GM20431 (cell line): ENCODE results near the gene TMEM45A.

Experiments
- in situ Hi-C: fragments of 300-500 bp; cut with MseI, MboI; formaldehyde crosslinking; loops from one replicate; pipeline ENCODE4 v1.15.0; 2020; ENCODE audit warnings: low sequenced_read_pairs; ENCODE audit not compliant: unreplicated experiment

TMEM45A gene

DNA sequence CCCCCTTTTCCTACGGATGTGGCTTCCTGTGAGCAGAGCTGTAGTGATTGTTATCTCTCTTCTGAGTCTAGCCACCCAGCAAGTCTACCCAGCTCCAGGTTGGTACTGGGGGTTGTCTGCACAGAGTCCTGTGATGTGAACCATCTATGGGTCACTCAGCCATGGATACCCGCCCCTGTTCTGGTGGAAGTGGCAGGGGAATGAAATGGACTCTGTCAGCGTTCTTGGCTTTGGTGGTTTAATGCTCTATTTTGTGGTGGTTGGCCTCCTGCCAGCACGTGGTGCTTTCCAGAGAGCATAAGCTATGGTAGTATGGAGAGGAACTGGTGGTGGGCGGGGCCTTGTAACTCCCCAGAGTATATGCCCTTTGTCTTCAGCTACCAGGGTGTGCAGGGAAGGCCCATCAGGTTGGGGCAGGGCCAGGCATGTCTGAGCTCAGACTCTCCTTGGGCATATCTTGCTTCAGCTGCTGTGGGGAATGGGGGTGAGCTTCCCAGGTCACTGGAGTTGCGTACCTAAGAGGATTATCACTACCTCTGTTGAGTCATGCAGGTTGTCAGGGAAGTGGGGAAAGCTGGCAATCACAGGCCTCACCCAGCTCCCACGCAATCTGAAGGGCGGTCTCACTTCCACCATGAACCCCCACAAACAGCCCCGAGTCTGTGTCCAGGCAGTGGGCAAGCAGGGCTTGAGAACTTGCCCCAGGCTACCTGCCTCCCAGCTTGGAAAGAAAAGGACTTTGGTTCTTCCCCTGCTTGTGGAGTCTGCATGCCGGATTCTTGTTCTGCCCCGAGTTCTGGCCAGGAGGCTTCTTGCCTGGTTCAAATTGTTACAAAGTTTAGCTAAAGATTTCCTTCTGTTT is 108.0 kb downstream of the TMEM45A start:
- in situ Hi-C loops, result no loop called here

DNA sequence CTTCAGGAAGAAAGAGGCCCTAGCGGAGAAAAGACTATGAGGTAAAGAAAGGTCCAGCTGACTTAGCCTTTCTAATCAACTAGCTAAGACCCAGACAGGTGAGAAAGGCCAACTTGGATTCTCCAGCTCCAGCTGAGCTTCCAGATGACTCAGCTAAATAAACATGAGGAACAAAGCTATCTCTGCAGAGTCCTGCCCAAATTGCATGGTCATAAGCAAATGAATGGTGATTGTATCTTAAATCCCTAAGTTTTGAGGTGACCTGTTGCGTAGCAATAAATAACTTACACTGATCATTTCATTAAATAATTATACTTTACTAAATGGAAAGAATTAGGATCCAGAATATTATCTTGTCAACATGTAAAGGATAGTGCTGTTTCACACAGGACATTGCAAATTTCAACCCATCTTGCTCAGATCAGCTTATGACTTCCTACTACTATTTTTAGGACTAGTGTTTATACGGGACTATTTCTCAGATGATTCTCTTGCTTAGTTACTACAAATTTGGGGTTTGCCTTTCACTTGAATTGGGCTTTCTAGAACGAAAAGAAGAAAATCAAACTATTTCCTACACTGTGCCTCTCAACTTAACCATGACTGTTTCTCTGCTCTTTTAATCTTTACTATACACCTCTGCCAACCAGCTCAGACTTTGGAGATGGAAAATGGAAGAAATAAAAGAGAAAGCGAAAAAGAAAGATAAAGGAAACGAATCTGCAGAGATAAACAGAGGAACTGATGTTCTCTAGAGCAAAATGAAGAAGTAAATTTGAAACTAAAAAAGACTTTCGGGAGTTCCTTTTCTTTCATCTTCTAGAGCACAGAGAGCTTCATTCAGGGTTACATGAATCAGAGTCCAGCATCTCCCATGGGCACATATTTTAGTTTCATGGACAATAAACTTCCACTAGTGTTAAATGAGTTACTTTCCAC is 110.4 kb downstream of the TMEM45A start:
- in situ Hi-C loops, result no loop called here

DNA sequence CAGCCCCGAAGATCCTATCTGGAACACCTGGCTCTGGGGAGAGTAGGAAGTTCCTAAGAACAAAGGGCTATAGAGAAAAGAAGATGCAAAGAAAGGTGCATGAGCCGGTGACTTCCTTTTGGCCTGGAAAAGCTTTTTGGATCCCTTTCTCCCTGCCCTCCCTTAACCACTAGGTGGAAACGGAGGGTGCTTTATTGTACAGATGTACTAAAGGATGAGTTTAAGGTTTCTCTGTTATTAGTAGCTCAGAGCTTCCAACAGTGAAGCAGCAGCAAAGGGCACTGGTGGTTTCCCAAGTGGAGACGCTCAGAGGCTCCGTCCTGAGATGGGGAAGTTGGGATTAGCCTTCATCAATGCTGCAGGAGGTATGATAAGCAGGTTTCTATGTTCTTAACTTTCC is 111.0 kb downstream of the TMEM45A start:
- in situ Hi-C loops, result no loop called here

DNA sequence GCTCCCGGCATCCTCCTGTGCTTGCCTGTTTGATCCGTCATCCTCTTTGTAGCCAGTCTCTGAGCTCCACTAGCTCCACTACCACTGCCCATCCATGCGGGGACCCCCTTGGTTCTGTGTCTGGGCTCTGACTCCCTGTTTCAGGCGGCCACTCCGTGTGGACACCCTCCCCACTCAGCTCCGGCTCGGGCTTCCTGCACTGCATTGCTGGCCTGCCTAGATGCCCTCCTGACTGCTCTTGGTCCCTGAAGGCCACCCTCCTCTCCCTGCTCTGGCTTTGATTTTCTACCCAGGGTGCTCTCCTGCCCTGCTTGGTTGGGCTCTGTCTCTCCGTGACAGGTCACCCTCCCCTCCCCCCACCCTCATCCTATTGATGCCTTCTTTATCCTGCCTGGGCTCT is 112.9 kb downstream of the TMEM45A start:
- in situ Hi-C loops, result no loop called here

DNA sequence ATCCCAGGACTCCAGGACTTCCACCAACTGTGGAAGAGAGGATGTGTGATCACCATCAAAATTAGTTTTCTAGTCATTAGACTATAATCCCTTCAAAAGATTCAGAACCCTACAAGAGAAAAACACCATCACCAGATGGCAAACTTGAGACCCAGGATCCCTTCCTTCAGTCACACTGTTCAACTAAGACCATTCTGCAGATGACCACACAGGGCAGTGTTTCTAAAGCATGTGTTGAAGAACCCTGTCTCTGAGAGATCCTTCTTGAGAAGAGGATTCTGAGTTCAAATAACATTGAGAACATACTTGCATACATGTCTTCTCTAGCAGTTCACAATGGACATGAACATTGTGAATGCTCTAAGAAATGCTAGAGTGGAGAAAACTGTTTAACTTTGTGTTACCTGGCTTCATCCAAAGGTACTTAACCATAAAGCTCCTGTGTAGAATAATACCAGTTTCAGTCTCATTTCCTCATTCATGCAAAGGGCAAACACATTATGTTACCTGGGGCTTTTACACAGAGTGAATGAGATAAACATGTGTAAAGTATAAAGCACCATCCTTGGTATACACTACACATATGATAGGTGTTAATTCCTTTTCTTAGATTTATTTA is 114.6 kb downstream of the TMEM45A start:
- in situ Hi-C loops, result no loop called here

DNA sequence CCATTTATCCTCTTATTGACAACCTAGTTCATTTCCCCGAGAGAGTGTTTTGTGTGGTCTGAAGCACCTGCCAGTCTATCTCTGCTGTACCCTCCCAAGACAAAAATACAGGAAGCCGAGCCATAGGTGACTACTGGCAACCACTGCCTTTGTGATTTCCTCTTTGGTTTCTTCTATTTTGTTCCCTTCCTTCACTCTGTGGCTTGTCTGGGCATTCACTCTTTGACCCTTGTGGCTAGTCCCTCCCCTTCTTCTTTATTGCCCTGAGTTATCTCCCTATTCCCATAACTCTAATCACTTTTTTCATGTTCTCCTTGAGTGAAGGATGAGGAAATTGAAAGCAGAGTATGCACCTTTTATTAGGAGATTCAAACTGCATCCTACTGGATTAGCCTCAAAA is 116.9 kb downstream of the TMEM45A start, which contains the start of gene ADGRG7:
TSS of gene ADGRG7 (plus strand) at position 297 of the 400 bp plus-strand sequence. CDS start 256 bp downstream, outside the sequence.
- in situ Hi-C loops, result no loop called here

DNA sequence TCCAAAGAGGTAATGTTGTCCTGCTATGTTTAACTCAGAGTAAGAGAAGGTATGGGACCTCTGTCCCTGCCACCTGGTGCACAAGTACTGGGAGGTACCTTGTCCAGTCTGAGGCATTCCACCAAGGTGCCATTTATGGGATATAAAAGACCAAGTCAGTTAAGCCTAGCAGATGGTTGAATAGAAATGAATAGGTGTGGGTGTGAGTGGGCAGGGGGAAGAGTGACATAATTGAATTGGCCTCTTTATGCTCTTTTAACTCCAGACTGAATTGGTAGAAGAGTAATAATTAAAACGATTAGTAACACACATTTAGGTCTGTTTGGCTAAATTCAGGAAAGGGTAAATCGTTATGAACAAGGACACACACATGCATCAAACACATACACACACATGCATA is 117.5 kb downstream of the TMEM45A start:
- in situ Hi-C loops, result no loop called here

DNA sequence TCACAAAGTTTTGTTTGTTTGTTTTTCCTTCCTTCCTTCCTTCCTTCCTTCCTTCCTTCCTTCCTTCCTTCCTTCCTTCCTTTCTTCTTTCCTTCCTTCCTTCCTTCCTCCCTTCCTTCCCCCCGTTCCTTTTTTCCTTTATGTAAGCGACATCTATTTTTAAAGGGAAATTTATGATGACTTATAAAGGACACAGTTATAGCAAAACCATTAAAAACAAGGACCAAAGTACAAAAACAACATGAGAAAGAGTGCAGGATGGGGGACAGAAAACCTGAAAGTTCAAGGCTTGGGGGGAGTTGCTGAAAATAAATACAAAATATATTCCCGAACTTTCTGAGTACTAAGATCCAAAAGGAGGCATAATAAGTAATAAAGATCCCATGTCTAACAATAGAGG is 118.8 kb downstream of the TMEM45A start:
- in situ Hi-C loops, result no loop called here

DNA sequence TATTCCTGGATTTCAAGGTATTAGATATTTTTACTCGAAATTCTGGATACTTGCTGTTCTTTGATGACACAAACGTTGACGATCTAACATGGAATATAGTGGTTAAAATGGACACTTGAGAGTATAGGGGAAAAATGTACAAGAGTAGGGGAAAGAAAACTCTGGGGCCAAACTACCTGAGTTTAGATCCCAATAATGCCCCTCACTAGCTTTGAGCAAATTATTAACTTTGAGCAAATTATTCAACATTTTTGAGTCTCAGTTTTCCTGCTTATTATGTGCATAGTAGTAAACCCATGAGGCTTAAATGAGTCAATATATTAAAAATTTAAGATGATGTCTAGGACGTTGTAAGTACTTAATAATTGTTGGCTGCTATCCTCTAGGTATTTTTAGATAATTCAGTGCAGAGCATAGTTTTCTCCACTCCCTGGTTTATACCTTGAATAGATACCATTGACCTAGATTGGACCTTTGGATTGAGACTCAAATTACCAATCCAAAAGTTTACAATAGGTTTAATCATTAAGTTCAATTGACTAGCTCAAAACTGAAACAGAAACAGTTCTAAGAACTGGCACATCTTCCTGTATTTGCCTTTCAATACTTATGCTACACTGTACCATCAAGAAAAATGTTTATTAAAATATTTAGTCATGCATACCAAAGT is 121.4 kb downstream of the TMEM45A start:
- in situ Hi-C loops, result no loop called here

DNA sequence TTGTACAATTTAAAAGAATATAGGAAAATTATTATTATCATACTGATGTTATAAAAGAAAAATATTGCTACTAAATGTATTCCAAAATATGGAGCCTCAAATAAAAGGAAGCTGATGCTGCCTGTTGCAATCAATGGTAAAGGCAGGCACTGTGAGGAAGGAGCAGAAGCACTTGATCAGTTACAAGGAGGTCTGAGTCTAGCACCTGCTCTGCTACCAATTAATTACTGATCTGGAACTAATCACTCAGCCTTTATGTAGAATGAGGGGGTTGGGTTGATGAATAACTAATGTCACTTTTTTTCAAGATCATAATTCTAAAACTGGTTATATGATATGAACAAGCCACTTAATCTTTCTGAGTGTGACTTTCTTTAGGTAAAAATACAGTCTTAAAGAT is 122.5 kb downstream of the TMEM45A start:
- in situ Hi-C loops, result no loop called here

DNA sequence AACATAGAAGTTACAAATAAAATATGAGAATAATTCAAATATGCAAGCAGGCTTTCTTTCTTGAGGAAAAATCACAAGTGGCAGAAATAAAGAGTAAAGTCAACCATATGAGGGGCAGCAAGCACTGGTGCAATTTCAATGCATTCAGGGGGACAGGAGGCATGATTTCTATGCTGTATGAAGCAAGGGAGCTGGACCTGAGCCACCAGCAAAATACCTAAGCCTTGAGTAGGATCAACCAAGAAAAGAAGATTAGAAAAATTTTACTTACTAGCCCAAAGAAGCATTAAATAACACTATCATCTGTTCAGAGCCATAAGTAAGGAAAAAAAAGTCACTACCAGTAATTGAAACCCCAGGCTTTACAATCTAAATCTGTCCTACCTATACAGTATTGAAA is 123.3 kb downstream of the TMEM45A start:
- in situ Hi-C loops, result no loop called here

DNA sequence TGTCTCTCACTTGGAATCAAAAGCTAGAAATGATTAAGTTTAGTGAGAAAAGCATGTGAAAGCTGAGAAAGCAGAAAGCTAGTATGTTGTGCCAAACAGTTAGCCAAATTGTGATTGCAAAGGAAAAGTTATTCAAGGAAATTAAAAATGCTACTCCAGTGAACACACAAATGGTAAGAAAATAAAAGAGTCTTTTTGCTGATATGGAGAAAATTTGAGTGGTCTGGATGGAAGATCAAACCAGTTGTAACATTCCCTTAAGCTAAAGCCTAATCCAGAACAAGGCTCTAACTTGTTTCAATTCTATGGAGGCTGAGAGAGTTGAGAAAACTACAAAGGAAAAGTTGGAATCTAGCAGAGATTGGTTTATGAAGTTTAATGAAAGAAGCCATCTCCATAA is 128.8 kb downstream of the TMEM45A start:
- in situ Hi-C loops, result no loop called here
